ENCODE data around the gene ZNF320. TPM values are rescaled to one million over a fixed set of nuclear protein-coding genes. Genes with fewer than 3 reads are reported as not detected.
"Not testable (repeated sequence)": the region's sequence is repeated elsewhere in the genome, so short reads cannot be mapped to it uniquely, and the experiment has no call there.

ZNF320 gene
- total and polyA plus RNA-seq, 9 of the 15 experiments (the other 6 are each of a cell fraction or from before 2014, with no cell fraction given): 5.4 to 25.6 (median 11.7) TPM

GRCh38 chr19:52944703-52945493 is 47.5 kb upstream of the ZNF320 start:
- POLR2A ChIA-PET; H4K20me1 ChIP-seq (replicated peaks; ENCODE audit: control insufficient read depth, insufficient read depth, low read length); H3K9me1 ChIP-seq (ENCODE audit: control insufficient read depth, insufficient read depth, low read length); H2AFZ ChIP-seq (ENCODE audit: low read depth, low read length); FAIRE-seq; intact Hi-C loops (cut with micrococcal nuclease); DNase-seq (ENCODE audit: extremely low read depth in 1 of 4, low spot score in 3 of 4); H3K27me3 ChIP-seq (ENCODE audit: control insufficient read depth in 2 of 2, insufficient read depth in 2 of 2, low read length in 2 of 2); H3K27ac ChIP-seq (ENCODE audit: extremely low read depth, low read depth, low read length); H3K4me3 ChIP-seq; H3K36me3 ChIP-seq (ENCODE audit: control insufficient read depth, insufficient read depth, low read length); in situ Hi-C loops (cut with MboI); H3K9ac ChIP-seq (ENCODE audit: insufficient read depth in 1 of 2, low read depth in 2 of 2, low read length in 2 of 2); ATAC-seq; H3K4me2 ChIP-seq (ENCODE audit: insufficient read depth, low read length); BruUV-seq (replicated peaks): not testable (repeated sequence)
- CTCF ChIA-PET (ENCODE audit: low intra/inter-chr PET ratio): interaction anchor here (0.7 kb wide), 1 partner anchor 50 kb away, joined by 3 read pairs; no protein-coding TSS in a partner anchor
- Histone ChIP-seq H3K79me2 (ENCODE audit: control insufficient read depth, insufficient read depth, low read length) (peaks cover 25% of the 10 kb centered on the region), H3K9me3 (replicated peaks; ENCODE audit: control insufficient read depth, insufficient read depth, low read depth, low read length) (peaks cover 18% of the 10 kb centered on the region), H3K4me1 (replicated peaks in 1 of 2; ENCODE audit: control insufficient read depth in 2 of 2, insufficient read depth in 2 of 2, low read length in 2 of 2) (peaks cover 5 to 15% of the 10 kb centered on the region in 2 experiments)
- WGBS (ENCODE audit: insufficient coverage, low coverage, missing lambda C conversion rate): 76% methylated on average over 14 of the region's 17 CpGs

DNA sequence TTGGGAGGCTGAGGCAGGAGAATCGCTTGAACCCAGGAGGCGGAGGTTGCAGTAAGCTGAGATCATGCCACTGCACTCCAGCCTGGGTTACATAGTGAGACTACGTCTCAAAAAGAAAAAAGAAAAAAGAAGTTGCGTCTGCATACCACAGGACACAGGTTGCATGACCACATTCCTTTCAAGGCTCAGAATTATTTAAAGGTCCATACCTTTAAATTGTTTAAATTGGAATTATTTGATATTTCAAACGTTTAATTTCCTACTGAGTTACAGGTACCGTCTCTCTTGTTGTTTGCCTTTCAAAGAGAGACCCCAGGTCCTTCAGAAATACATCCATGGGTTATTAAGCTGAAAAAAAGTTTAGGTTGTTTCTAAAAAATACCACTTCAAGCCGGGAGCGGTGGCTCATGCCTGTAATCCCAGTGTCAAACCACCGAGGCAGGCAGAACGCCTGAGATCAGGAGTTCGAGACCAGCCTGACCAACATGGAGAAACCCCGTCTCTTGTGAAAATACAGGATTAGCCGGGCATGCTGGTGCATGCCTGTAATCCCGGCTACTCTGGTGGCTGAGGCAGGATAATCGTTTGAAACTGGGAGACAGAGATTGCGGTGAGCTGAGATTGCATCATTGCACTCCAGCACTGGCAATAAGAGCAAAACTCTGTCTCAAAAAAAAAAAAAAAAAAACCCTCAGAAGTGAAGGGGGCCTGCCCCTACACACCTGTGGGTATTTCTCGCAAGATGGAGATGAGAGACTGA is 46.6 kb upstream of the ZNF320 start:
- ATAC-seq (no peak), FAIRE-seq (no peak), DNase-seq (ENCODE audit: extremely low read depth in 1 of 4, low spot score in 3 of 4) (no peak)
- no TSS peak for BruUV-seq (replicated peaks)
- in situ Hi-C loops (cut with MboI): no loop called here
- Histone ChIP-seq H3K27ac (ENCODE audit: extremely low read depth, low read depth, low read length) (no peak overlapping the region), H3K9me1 (ENCODE audit: control insufficient read depth, insufficient read depth, low read length) (no peaks in the 10 kb centered on the region), H3K9me3 (replicated peaks; ENCODE audit: control insufficient read depth, insufficient read depth, low read depth, low read length) (peaks cover 11% of the 10 kb centered on the region), H3K4me1 (replicated peaks in 1 of 2; ENCODE audit: control insufficient read depth in 2 of 2, insufficient read depth in 2 of 2, low read length in 2 of 2) (peaks cover 5 to 23% of the 10 kb centered on the region in 2 experiments), H3K36me3 (ENCODE audit: control insufficient read depth, insufficient read depth, low read length) (peaks cover 3% of the 10 kb centered on the region; the same call in 1 of the 3 replicates), H4K20me1 (replicated peaks; ENCODE audit: control insufficient read depth, insufficient read depth, low read length) (no peaks in the 10 kb centered on the region), H3K4me3 (no peak overlapping the region), H3K27me3 (ENCODE audit: control insufficient read depth in 2 of 2, insufficient read depth in 2 of 2, low read length in 2 of 2) (no peaks in the 10 kb centered on the region), H3K79me2 (ENCODE audit: control insufficient read depth, insufficient read depth, low read length) (peaks cover 34% of the 10 kb centered on the region), H3K9ac (ENCODE audit: insufficient read depth in 1 of 2, low read depth in 2 of 2, low read length in 2 of 2) (no peak overlapping the region), H2AFZ (ENCODE audit: low read depth, low read length) (no peak overlapping the region), H3K4me2 (ENCODE audit: insufficient read depth, low read length) (no peak overlapping the region)
- TF ChIP-seq NFYB (IDR thresholded peaks at IDR 0.05; ENCODE audit: extremely low read depth, insufficient read length): no peak
- TF ChIP-seq SMAD4 (CRISPR knock-in tag; conservative IDR thresholded peaks at IDR 0.05): no peak
- no peak for TF ChIP-seq ZNF76 (CRISPR knock-in tag; IDR thresholded peaks at IDR 0.05; ENCODE audit: borderline replicate concordance)
- no peak for TF ChIP-seq THRAP3 (IDR thresholded peaks at IDR 0.05; ENCODE audit: borderline replicate concordance)
- no peak for TF ChIP-seq CBX1 (IDR thresholded peaks at IDR 0.05; ENCODE audit: low read depth)
- TF ChIP-seq, protein P1, sequence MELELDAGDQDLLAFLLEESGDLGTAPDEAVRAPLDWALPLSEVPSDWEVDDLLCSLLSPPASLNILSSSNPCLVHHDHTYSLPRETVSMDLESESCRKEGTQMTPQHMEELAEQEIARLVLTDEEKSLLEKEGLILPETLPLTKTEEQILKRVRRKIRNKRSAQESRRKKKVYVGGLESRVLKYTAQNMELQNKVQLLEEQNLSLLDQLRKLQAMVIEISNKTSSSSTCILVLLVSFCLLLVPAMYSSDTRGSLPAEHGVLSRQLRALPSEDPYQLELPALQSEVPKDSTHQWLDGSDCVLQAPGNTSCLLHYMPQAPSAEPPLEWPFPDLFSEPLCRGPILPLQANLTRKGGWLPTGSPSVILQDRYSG (tag; conservative IDR thresholded peaks at IDR 0.05; ENCODE audit: low read depth): no peak
- CTCF ChIA-PET (ENCODE audit: low intra/inter-chr PET ratio): no interaction called here
- POLR2A ChIA-PET: no interaction called here
- intact Hi-C loops (cut with micrococcal nuclease): no loop called here
- WGBS (ENCODE audit: insufficient coverage, low coverage, missing lambda C conversion rate): 73% methylated on average over 15 of the region's 17 CpGs

Data from K562 (cell line).